GM23338 (cell line): ENCODE data around the gene TMEM178A. TPM values are rescaled to one million over a fixed set of nuclear protein-coding genes. Genes with fewer than 3 reads are reported as not detected.

Source experiments
- ATAC-seq: fragments of 200-7000 bp; cut with Tn5 transposase; 3 replicates; pipeline ENCODE4 v1.9.1; 2020
- DNase-seq: peaks from one replicate; pipeline ENCODE4 v3.0.0-alpha.2; 2015; ENCODE audit warnings: low spot score
- H2AFZ ChIP-seq: fragments of 200-600 bp; sonication (generic); 2 replicates; pipeline ENCODE4 v1.8.0; 2016; ENCODE audit warnings: antibody characterized with exemption, mild to moderate bottlenecking, moderate library complexity
- H3F3A ChIP-seq: fragments of 200-600 bp; sonication (generic); replicated peaks from 2 replicates; pipeline ENCODE4 v1.8.0; 2017; ENCODE audit warnings: antibody characterized with exemption, mixed run types, low read depth
- H3K27ac ChIP-seq: fragments of 200-600 bp; sonication (generic); 2 replicates; pipeline ENCODE4 v1.6.1; 2016; ENCODE audit warnings: low read depth
- H3K27me3 ChIP-seq: fragments of 200-600 bp; sonication (generic); 2 replicates; pipeline ENCODE4 v1.8.0; 2016; ENCODE audit warnings: mild to moderate bottlenecking, mixed run types, moderate library complexity; ENCODE audit not compliant: insufficient read depth
- H3K36me3 ChIP-seq: fragments of 200-600 bp; sonication (generic); 2 replicates; pipeline ENCODE4 v1.8.0; 2016; ENCODE audit warnings: mild to moderate bottlenecking; ENCODE audit not compliant: insufficient read depth
- H3K4me1 ChIP-seq: fragments of 200-600 bp; sonication (generic); 2 replicates; pipeline ENCODE4 v1.8.0; 2016; ENCODE audit warnings: mild to moderate bottlenecking, moderate library complexity; ENCODE audit not compliant: insufficient read depth
- H3K4me2 ChIP-seq: fragments of 200-600 bp; sonication (generic); 2 replicates; pipeline ENCODE4 v1.7.1; 2017; ENCODE audit warnings: mixed run types
- H3K4me3 ChIP-seq: fragments of 200-600 bp; sonication (generic); 2 replicates; pipeline ENCODE4 v1.6.1; 2016; ENCODE audit warnings: mixed run types
- H3K79me2 ChIP-seq: fragments of 200-600 bp; sonication (generic); replicated peaks from 2 replicates; pipeline ENCODE4 v1.8.0; 2017; ENCODE audit warnings: mild to moderate bottlenecking; ENCODE audit not compliant: insufficient read depth
- H3K9me2 ChIP-seq: fragments of 200-600 bp; sonication (generic); 2 replicates; pipeline ENCODE4 v1.8.0; 2017; ENCODE audit not compliant: insufficient read depth
- H4K20me1 ChIP-seq: fragments of 200-600 bp; sonication (generic); replicated peaks from 2 replicates; pipeline ENCODE4 v1.8.0; 2017; ENCODE audit warnings: mild to moderate bottlenecking; ENCODE audit not compliant: insufficient read depth
- H3K27ac Mint-ChIP-seq: 2 replicates; pipeline ENCODE4 v1.8.0; 2020; ENCODE audit warnings: inconsistent platforms, mild to moderate bottlenecking, moderate library complexity, mixed read lengths
- H3K27me3 Mint-ChIP-seq: 3 replicates; pipeline ENCODE4 v1.8.0; 2022; ENCODE audit warnings: low read depth, mild to moderate bottlenecking, moderate library complexity, mixed read lengths, inconsistent platforms; ENCODE audit not compliant: insufficient read depth, poor library complexity
- H3K36me3 Mint-ChIP-seq: 3 replicates; pipeline ENCODE4 v1.8.0; 2021; ENCODE audit warnings: low read depth, mild to moderate bottlenecking, inconsistent platforms, moderate library complexity, mixed read lengths
- H3K4me1 Mint-ChIP-seq: 3 replicates; pipeline ENCODE4 v1.8.0; 2020; ENCODE audit warnings: mild to moderate bottlenecking, inconsistent platforms, mixed read lengths
- H3K4me3 Mint-ChIP-seq: 3 replicates; pipeline ENCODE4 v1.8.0; 2021; ENCODE audit warnings: moderate library complexity, mild to moderate bottlenecking, inconsistent platforms, mixed read lengths
- H3K9me3 Mint-ChIP-seq: 3 replicates; pipeline ENCODE4 v1.8.0; 2020; ENCODE audit warnings: moderate library complexity, mild to moderate bottlenecking, inconsistent platforms, mixed read lengths
- CREB1 ChIP-seq: fragments of 250-450 bp; sonication (Bioruptor Pico); IDR thresholded peaks from 2 replicates; pipeline ENCODE4 v1.5.0; 2020; ENCODE audit warnings: low read depth, mild to moderate bottlenecking, moderate library complexity
- EZH2 ChIP-seq: fragments of 200-600 bp; sonication (generic); IDR thresholded peaks from one replicate; pipeline ENCODE4 v1.8.0; 2017; ENCODE audit warnings: antibody characterized with exemption, mild to moderate bottlenecking, low read depth; ENCODE audit not compliant: unreplicated experiment
- EZH2phosphoT487 ChIP-seq: fragments of 200-600 bp; sonication (generic); IDR thresholded peaks from one replicate; pipeline ENCODE4 v1.8.1; 2018; ENCODE audit warnings: antibody characterized with exemption; ENCODE audit not compliant: unreplicated experiment
- JUNB ChIP-seq: IDR thresholded peaks from one replicate; pipeline ENCODE4 v1.6.1; 2016; ENCODE audit warnings: antibody characterized with exemption; ENCODE audit not compliant: unreplicated experiment
- NANOG ChIP-seq: IDR thresholded peaks from 2 replicates; pipeline ENCODE4 v1.6.1; 2016; ENCODE audit warnings: antibody characterized with exemption, borderline replicate concordance
- POLR2AphosphoS5 ChIP-seq: IDR thresholded peaks from 2 replicates; pipeline ENCODE4 v1.6.1; 2016; ENCODE audit warnings: antibody characterized with exemption, low read depth
- STAT1 ChIP-seq: IDR thresholded peaks from one replicate; pipeline ENCODE4 v1.6.1; 2016; ENCODE audit warnings: antibody characterized with exemption; ENCODE audit not compliant: unreplicated experiment
- ZNF114 ChIP-seq: fragments of 250-450 bp; sonication (Bioruptor Pico); IDR thresholded peaks from 2 replicates; pipeline ENCODE4 v1.5.0; 2020; ENCODE audit warnings: mild to moderate bottlenecking, moderate library complexity
- ZNF331 ChIP-seq: fragments of 250-450 bp; sonication (Bioruptor Pico); IDR thresholded peaks from 2 replicates; pipeline ENCODE4 v1.5.0; 2020; ENCODE audit warnings: low read depth, mild to moderate bottlenecking, moderate library complexity
- polyA plus RNA-seq: library from polyadenylated mRNA; unstranded; fragments of >200 nt; fragmentation: Nextera tagmentation; extraction: Ambion mirVana; gene quantifications from 2 replicates; pipeline ENCODE4 v1.2.1, GENCODE V29; 2016
- total RNA-seq: library from RNA; depleted of rRNA; stranded (reverse); fragments of >200 nt; shearing (Covaris generic); gene quantifications from 2 replicates; pipeline ENCODE4 v1.2.3, GENCODE V29; 2014
- TF ChIP-seq, protein P1 (sequence below): IDR thresholded peaks from 2 replicates; pipeline ENCODE4 v1.6.1; 2016; ENCODE audit warnings: antibody characterized with exemption
- TF ChIP-seq, protein P2 (sequence below): IDR thresholded peaks from one replicate; pipeline ENCODE4 v1.6.1; 2018; ENCODE audit warnings: antibody characterized with exemption; ENCODE audit not compliant: unreplicated experiment
- TF ChIP-seq, protein P3 (sequence below), 2 experiments: fragments of 200-600 bp in 1 of 2; sonication (generic) in 1 of 2; conservative IDR thresholded peaks; 2 replicates each; pipeline versions ENCODE4 v1.5.1 to v1.6.1; 2016 to 2017; ENCODE audit warnings: antibody characterized with exemption in 2 of 2, low read depth in 2 of 2, mild to moderate bottlenecking in 2 of 2, moderate library complexity in 1 of 2
- TF ChIP-seq, protein P4 (sequence below): fragments of 250-450 bp; sonication (Bioruptor Pico); IDR thresholded peaks from 2 replicates; pipeline ENCODE4 v1.5.0; 2020; ENCODE audit warnings: mild to moderate bottlenecking, moderate library complexity

The TMEM178A gene
- total and polyA plus RNA-seq, 2 experiments from 2014 or later = 10.3 to 12.3 TPM

DNA sequence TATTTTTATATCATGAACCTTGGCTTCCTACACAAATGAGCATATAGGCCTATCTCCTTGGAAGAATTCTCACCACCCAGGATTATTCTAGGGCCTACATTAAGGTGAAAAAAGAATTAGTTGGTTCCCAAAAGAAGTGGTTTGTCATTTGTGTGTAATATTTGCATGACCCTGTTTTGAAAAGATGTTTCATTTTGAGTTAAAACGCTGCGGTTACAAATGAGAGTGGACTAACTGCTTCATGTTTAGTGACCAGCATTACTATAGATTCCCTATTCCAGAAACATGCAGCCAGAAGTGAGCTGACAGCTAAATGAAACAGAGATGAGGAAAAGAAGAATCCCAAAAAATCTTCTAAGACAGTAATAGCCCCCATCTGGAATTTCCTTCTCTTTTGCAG, 44.1 kb upstream of the TMEM178A start:
- Mint-ChIP-seq H3K4me3 (no peak overlapping the region), H3K36me3 (no peaks in the 10 kb centered on the region), H3K4me1 (peaks cover 6% of the 10 kb centered on the region), H3K27me3 (peaks cover 2% of the 10 kb centered on the region), H3K27ac (no peak overlapping the region), H3K9me3 (no peaks in the 10 kb centered on the region; the same call in 2 of the 3 replicates)
- Histone ChIP-seq H3K79me2 (no peaks in the 10 kb centered on the region), H2AFZ (no peak overlapping the region), H3K4me2 (no peak overlapping the region), H3K27ac (no peak overlapping the region), H3K36me3 (no peaks in the 10 kb centered on the region), H3K27me3 (no peaks in the 10 kb centered on the region), H3K4me3 (no peak overlapping the region), H4K20me1 (no peaks in the 10 kb centered on the region), H3K4me1 (0 out of 2 replicates have a peak, but pooled peaks cover 13% of the 10 kb centered on the region), H3F3A (no peaks in the 10 kb centered on the region; the same call in 1 of the 2 replicates), H3K9me2 (0 out of 2 replicates have a peak, but pooled peaks cover 6% of the 10 kb centered on the region)
- TF ChIP-seq EZH2phosphoT487 = no peak
- TF ChIP-seq, protein P1, sequence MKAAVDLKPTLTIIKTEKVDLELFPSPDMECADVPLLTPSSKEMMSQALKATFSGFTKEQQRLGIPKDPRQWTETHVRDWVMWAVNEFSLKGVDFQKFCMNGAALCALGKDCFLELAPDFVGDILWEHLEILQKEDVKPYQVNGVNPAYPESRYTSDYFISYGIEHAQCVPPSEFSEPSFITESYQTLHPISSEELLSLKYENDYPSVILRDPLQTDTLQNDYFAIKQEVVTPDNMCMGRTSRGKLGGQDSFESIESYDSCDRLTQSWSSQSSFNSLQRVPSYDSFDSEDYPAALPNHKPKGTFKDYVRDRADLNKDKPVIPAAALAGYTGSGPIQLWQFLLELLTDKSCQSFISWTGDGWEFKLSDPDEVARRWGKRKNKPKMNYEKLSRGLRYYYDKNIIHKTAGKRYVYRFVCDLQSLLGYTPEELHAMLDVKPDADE = no peak
- TF ChIP-seq, protein P2, sequence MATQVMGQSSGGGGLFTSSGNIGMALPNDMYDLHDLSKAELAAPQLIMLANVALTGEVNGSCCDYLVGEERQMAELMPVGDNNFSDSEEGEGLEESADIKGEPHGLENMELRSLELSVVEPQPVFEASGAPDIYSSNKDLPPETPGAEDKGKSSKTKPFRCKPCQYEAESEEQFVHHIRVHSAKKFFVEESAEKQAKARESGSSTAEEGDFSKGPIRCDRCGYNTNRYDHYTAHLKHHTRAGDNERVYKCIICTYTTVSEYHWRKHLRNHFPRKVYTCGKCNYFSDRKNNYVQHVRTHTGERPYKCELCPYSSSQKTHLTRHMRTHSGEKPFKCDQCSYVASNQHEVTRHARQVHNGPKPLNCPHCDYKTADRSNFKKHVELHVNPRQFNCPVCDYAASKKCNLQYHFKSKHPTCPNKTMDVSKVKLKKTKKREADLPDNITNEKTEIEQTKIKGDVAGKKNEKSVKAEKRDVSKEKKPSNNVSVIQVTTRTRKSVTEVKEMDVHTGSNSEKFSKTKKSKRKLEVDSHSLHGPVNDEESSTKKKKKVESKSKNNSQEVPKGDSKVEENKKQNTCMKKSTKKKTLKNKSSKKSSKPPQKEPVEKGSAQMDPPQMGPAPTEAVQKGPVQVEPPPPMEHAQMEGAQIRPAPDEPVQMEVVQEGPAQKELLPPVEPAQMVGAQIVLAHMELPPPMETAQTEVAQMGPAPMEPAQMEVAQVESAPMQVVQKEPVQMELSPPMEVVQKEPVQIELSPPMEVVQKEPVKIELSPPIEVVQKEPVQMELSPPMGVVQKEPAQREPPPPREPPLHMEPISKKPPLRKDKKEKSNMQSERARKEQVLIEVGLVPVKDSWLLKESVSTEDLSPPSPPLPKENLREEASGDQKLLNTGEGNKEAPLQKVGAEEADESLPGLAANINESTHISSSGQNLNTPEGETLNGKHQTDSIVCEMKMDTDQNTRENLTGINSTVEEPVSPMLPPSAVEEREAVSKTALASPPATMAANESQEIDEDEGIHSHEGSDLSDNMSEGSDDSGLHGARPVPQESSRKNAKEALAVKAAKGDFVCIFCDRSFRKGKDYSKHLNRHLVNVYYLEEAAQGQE = no peak
- TF ChIP-seq EZH2 = no peak
- TF ChIP-seq ZNF331 = no peak
- no peak for TF ChIP-seq POLR2AphosphoS5
- no peak for TF ChIP-seq NANOG
- TF ChIP-seq ZNF114 = no peak
- TF ChIP-seq STAT1 = no peak
- TF ChIP-seq, protein P3, sequence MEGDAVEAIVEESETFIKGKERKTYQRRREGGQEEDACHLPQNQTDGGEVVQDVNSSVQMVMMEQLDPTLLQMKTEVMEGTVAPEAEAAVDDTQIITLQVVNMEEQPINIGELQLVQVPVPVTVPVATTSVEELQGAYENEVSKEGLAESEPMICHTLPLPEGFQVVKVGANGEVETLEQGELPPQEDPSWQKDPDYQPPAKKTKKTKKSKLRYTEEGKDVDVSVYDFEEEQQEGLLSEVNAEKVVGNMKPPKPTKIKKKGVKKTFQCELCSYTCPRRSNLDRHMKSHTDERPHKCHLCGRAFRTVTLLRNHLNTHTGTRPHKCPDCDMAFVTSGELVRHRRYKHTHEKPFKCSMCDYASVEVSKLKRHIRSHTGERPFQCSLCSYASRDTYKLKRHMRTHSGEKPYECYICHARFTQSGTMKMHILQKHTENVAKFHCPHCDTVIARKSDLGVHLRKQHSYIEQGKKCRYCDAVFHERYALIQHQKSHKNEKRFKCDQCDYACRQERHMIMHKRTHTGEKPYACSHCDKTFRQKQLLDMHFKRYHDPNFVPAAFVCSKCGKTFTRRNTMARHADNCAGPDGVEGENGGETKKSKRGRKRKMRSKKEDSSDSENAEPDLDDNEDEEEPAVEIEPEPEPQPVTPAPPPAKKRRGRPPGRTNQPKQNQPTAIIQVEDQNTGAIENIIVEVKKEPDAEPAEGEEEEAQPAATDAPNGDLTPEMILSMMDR (conservative IDR thresholded peaks at IDR 0.05; ENCODE audit: low read depth in 2 of 2) = no peak
- TF ChIP-seq, protein P4, sequence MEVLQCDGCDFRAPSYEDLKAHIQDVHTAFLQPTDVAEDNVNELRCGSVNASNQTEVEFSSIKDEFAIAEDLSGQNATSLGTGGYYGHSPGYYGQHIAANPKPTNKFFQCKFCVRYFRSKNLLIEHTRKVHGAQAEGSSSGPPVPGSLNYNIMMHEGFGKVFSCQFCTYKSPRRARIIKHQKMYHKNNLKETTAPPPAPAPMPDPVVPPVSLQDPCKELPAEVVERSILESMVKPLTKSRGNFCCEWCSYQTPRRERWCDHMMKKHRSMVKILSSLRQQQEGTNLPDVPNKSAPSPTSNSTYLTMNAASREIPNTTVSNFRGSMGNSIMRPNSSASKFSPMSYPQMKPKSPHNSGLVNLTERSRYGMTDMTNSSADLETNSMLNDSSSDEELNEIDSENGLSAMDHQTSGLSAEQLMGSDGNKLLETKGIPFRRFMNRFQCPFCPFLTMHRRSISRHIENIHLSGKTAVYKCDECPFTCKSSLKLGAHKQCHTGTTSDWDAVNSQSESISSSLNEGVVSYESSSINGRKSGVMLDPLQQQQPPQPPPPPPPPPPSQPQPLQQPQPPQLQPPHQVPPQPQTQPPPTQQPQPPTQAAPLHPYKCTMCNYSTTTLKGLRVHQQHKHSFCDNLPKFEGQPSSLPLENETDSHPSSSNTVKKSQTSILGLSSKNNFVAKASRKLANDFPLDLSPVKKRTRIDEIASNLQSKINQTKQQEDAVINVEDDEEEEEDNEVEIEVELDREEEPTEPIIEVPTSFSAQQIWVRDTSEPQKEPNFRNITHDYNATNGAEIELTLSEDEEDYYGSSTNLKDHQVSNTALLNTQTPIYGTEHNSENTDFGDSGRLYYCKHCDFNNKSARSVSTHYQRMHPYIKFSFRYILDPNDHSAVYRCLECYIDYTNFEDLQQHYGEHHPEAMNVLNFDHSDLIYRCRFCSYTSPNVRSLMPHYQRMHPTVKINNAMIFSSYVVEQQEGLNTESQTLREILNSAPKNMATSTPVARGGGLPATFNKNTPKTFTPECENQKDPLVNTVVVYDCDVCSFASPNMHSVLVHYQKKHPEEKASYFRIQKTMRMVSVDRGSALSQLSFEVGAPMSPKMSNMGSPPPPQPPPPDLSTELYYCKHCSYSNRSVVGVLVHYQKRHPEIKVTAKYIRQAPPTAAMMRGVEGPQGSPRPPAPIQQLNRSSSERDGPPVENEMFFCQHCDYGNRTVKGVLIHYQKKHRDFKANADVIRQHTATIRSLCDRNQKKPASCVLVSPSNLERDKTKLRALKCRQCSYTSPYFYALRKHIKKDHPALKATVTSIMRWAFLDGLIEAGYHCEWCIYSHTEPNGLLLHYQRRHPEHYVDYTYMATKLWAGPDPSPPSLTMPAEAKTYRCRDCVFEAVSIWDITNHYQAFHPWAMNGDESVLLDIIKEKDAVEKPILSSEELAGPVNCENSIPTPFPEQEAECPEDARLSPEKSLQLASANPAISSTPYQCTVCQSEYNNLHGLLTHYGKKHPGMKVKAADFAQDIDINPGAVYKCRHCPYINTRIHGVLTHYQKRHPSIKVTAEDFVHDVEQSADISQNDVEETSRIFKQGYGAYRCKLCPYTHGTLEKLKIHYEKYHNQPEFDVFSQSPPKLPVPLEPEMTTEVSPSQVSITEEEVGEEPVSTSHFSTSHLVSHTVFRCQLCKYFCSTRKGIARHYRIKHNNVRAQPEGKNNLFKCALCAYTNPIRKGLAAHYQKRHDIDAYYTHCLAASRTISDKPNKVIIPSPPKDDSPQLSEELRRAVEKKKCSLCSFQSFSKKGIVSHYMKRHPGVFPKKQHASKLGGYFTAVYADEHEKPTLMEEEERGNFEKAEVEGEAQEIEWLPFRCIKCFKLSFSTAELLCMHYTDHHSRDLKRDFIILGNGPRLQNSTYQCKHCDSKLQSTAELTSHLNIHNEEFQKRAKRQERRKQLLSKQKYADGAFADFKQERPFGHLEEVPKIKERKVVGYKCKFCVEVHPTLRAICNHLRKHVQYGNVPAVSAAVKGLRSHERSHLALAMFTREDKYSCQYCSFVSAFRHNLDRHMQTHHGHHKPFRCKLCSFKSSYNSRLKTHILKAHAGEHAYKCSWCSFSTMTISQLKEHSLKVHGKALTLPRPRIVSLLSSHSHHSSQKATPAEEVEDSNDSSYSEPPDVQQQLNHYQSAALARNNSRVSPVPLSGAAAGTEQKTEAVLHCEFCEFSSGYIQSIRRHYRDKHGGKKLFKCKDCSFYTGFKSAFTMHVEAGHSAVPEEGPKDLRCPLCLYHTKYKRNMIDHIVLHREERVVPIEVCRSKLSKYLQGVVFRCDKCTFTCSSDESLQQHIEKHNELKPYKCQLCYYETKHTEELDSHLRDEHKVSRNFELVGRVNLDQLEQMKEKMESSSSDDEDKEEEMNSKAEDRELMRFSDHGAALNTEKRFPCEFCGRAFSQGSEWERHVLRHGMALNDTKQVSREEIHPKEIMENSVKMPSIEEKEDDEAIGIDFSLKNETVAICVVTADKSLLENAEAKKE = no peak
- TF ChIP-seq JUNB = no peak
- no peak for TF ChIP-seq CREB1 (CRISPR knock-in tag)
- DNase-seq = no peak
- ATAC-seq = no peak
